MM.1S (cell line): ENCODE results near the gene NPW.

Experiments
- EZH2 ChIP-seq: fragments of 300-600 bp; sonication (generic); optimal IDR thresholded peaks from 2 replicates; pipeline ENCODE3; 2017; ENCODE audit warnings: low read depth, mild to moderate bottlenecking, antibody characterized with exemption, low read length, mixed read lengths
- EZH2phosphoT487 ChIP-seq: fragments of 300-600 bp; sonication (generic); IDR thresholded peaks from 2 replicates; pipeline ENCODE4 v1.6.1; 2018; ENCODE audit warnings: antibody characterized with exemption, low read length
- TF ChIP-seq, protein P1 (sequence below): fragments of 300-600 bp; sonication (generic); IDR thresholded peaks from 2 replicates; pipeline ENCODE4 v1.5.1; 2016; ENCODE audit warnings: antibody characterized with exemption, low read length, mixed read lengths

GRCh38 chr16:2040787-2041522, 21.4 kb downstream of the NPW start:
- TF ChIP-seq, protein P1, sequence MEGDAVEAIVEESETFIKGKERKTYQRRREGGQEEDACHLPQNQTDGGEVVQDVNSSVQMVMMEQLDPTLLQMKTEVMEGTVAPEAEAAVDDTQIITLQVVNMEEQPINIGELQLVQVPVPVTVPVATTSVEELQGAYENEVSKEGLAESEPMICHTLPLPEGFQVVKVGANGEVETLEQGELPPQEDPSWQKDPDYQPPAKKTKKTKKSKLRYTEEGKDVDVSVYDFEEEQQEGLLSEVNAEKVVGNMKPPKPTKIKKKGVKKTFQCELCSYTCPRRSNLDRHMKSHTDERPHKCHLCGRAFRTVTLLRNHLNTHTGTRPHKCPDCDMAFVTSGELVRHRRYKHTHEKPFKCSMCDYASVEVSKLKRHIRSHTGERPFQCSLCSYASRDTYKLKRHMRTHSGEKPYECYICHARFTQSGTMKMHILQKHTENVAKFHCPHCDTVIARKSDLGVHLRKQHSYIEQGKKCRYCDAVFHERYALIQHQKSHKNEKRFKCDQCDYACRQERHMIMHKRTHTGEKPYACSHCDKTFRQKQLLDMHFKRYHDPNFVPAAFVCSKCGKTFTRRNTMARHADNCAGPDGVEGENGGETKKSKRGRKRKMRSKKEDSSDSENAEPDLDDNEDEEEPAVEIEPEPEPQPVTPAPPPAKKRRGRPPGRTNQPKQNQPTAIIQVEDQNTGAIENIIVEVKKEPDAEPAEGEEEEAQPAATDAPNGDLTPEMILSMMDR = no peak
- no peak for TF ChIP-seq EZH2
- TF ChIP-seq EZH2phosphoT487 = no peak
